T-helper 2 cell treated with Interferon-gamma antibody and Interleukin-4, amounts not matched to agents 5 μg/mL and 100 μg/mL, for 36 hours (primary cell): ENCODE data around the gene PDE1C.

Experiments
- DNase-seq: peaks from one replicate; pipeline ENCODE4 v3.0.0; 2021; ENCODE audit warnings: low spot score
- H3K27ac Mint-ChIP-seq: one replicate; pipeline ENCODE4 v1.8.0; 2021; ENCODE audit warnings: mild to moderate bottlenecking, mixed read lengths
- H3K27me3 Mint-ChIP-seq: one replicate; pipeline ENCODE4 v1.8.0; 2021; ENCODE audit warnings: low read depth, mixed read lengths
- H3K36me3 Mint-ChIP-seq: one replicate; pipeline ENCODE4 v1.8.0; 2021; ENCODE audit warnings: low read depth, mixed read lengths
- H3K4me1 Mint-ChIP-seq: one replicate; pipeline ENCODE4 v1.8.0; 2021; ENCODE audit warnings: low read depth, mixed read lengths
- H3K4me3 Mint-ChIP-seq: one replicate; pipeline ENCODE4 v1.8.0; 2022; ENCODE audit warnings: mild to moderate bottlenecking, moderate library complexity, mixed read lengths
- H3K9me3 Mint-ChIP-seq: one replicate; pipeline ENCODE4 v1.8.0; 2021; ENCODE audit warnings: mixed read lengths

PDE1C gene

DNA sequence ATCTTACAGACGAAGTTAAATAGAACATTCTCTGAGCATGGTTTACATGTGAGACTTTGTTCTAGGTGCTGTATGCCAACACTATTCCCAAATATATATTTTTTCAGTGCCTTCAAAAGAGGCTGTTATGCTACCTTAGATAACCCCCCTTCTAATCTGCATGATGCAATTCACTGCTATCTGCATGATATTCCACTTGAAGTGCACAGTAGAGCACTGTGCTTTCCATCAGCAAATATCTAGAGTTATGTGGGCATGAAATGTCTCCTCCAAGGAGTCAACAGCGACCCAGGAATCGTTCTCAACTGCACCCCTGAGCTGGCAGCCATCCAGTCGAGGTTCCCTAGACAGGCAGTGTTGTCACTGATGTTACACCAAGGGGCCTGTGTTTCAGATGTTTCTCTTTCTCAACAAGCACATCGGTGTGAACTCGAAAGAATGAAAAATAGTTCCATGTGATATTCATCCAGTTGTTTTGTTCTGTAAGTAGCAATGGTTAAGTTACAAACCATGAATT, 88.3 kb downstream of the PDE1C start:
- Mint-ChIP-seq H3K4me3 (no peak overlapping the region), H3K27me3 (no peaks in the 10 kb centered on the region), H3K4me1 (no peaks in the 10 kb centered on the region), H3K9me3 (peaks cover 34% of the 10 kb centered on the region), H3K36me3 (no peaks in the 10 kb centered on the region), H3K27ac (no peak overlapping the region)
- DNase-seq = no peak

DNA sequence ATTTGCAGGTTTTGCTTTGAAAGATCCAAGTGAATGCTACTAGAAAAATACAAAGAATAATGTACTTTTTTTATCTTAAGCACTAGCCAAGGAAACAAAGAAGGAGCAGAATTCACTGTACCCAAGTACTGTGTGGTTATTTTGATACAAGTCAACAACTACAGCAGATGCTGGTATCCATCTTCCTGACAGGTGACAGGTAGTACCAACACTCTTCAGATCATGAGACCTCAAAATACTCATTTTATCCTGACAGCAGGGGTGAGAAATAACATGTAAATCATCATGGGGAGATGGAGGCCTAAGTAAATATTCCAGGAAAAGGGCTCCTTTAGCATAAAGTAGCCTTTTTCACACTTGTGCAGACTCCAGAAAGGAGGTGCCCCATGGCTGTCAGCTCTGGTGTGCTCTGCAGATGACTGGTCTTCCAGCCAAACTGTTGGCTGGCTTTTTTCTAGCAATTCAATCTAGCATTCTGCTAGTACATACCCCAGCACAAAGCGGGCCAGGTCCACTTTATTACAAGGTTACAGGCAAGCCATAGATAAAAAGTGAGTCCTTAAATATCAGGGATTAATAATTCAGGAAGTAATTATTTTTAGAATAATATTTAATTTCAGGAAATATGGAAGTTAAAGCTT, 90.4 kb downstream of the PDE1C start:
- DNase-seq = no peak
- H3K9me3 Mint-ChIP-seq = peaks cover 22% of the 10 kb centered on the region
- H3K27me3 Mint-ChIP-seq = no peaks in the 10 kb centered on the region
- H3K27ac Mint-ChIP-seq = no peak overlapping the region
- H3K4me3 Mint-ChIP-seq = no peak overlapping the region
- H3K4me1 Mint-ChIP-seq = no peaks in the 10 kb centered on the region
- no peaks in the 10 kb centered on the region for H3K36me3 Mint-ChIP-seq

- H3K36me3 Mint-ChIP-seq = no peaks in the 10 kb centered on the region
- no peak for DNase-seq
- peaks cover 7% of the 10 kb centered on the region for H3K9me3 Mint-ChIP-seq
- no peaks in the 10 kb centered on the region for H3K4me1 Mint-ChIP-seq
- no peak overlapping the region for H3K27ac Mint-ChIP-seq
- no peak overlapping the region for H3K4me3 Mint-ChIP-seq
- H3K27me3 Mint-ChIP-seq = no peaks in the 10 kb centered on the region
Observed at GRCh38 chr7:31975546-31975945, 94.7 kb downstream of the PDE1C start.

DNA sequence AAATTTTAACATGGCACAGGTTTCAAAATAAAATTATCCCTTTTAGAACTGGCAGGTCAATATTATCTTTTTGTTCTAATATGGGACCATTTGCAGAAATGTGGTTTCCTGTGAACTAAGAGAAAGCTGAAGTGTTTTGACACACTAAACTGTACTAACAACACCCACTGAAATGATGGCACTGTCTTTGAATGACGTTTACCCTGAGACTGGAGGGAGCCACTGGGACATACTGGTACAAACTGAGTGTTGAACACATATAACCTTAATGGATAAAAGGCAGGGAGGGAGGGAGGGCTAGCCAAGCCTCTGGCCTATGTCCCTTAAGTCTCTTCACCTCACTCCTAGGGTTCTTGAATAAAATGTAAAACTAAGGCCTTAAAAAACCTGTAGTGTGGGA, 95.9 kb downstream of the PDE1C start:
- Mint-ChIP-seq H3K27me3 (no peaks in the 10 kb centered on the region), H3K9me3 (peaks cover 7% of the 10 kb centered on the region), H3K27ac (no peak overlapping the region), H3K4me1 (no peaks in the 10 kb centered on the region), H3K36me3 (no peaks in the 10 kb centered on the region), H3K4me3 (no peak overlapping the region)
- DNase-seq = no peak

DNA sequence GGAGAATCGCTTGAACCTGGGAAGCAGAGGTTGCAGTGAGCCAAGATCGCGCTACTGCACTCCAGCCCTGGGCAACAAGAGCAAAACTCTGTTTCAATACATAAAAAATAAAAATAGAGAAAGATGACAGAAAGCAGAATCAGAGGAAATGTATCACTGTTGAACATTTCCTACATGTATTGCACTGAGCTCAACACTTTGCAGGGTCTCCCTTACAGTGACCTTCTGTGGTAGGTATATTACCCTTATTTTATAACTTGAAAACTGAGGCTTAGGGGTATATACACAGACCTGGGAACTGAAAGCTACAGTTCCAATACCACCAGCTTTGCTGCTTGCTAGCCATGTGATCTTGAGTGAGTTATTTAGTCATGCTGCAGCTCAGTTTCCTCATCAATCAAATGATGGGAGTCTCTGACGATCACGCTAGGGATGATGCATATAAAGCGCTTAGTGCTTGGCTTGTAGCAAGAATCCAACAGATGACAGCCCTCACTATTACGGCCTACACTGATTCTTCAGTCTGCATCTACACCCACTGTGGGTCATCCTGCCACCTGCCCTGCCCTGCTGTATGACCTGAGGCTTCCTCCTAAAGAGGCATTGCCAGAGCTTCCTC, 99.0 kb downstream of the PDE1C start:
- peaks cover 2% of the 10 kb centered on the region for H3K9me3 Mint-ChIP-seq
- no peak overlapping the region for H3K4me3 Mint-ChIP-seq
- no peaks in the 10 kb centered on the region for H3K27me3 Mint-ChIP-seq
- H3K27ac Mint-ChIP-seq = no peak overlapping the region
- H3K4me1 Mint-ChIP-seq = no peaks in the 10 kb centered on the region
- no peaks in the 10 kb centered on the region for H3K36me3 Mint-ChIP-seq
- no peak for DNase-seq

DNA sequence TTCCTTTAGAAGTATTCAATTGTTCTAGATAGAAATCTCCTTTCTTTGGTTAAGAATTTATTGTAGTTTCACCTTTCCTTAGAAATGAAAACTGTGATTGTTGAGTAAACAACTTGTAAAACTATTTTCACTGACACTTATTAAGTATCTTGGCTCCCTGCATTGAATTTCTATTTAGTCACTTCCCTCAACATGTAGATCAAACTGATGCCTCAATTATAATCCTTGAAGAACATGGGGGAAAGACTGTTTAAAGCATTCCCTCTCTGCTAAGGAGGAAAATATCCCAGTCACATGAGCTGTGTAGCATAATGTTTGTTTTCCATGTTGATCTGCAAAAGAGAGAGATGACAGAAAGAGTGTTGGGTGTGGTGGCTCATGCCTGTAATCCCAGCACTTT, 99.7 kb downstream of the PDE1C start:
- DNase-seq = no peak
- Mint-ChIP-seq H3K4me1 (no peaks in the 10 kb centered on the region), H3K36me3 (no peaks in the 10 kb centered on the region), H3K27ac (no peak overlapping the region), H3K9me3 (peaks cover under 1% of the 10 kb centered on the region), H3K27me3 (no peaks in the 10 kb centered on the region), H3K4me3 (no peak overlapping the region)

DNA sequence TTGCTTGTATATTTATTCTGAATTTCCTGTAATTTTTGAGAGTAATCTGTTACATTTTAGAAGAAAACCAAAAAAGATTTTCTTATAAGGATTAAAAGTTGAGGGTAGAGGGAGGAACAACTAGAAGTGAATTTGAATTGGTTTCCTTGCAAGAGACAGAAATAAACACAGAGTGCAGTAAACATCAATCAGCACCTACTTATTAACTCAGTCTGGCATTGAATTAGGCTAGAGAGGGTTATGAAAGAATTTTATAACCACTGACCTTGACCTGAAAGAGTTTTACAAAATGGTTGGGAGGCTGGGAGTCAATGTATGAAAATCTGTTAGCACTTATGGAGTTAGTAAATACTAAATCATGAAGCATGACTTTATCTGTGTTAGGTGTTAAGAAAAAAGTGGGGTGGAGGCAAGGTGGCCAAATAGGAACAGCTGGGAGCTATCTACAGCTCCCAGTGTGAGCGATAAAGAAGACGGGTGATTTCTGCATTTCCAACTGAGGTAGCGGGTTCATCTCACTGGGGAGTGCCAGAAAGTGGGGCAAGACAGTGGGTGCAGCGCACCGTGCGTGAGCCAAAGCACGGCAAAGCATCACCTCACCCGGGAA, 106.5 kb downstream of the PDE1C start:
- no peaks in the 10 kb centered on the region for H3K27me3 Mint-ChIP-seq
- peaks cover 12% of the 10 kb centered on the region for H3K9me3 Mint-ChIP-seq
- H3K27ac Mint-ChIP-seq = no peak overlapping the region
- no peaks in the 10 kb centered on the region for H3K36me3 Mint-ChIP-seq
- DNase-seq = no peak
- H3K4me3 Mint-ChIP-seq = no peak overlapping the region
- H3K4me1 Mint-ChIP-seq = no peaks in the 10 kb centered on the region

DNA sequence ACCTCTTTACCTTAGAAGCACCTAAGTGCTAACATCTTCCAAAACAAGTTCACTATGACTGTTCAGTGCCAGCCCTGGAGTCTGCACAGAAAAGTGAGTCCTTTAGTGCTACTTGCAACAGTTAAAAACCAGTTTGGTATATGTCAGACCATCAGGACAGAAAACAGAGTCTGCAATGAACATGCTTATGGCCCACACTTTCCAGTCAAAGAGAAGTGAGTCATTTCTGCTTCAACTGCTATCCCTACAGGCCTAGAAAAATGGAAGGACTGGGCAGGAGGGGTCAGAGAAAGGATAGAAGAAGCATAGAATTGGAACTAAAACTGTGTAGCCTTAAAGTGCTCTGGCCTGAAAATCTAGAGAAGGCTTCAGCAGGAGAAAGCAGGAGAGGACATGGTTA, 108.0 kb downstream of the PDE1C start:
- Mint-ChIP-seq H3K4me3 (no peak overlapping the region), H3K4me1 (no peaks in the 10 kb centered on the region)

DNA sequence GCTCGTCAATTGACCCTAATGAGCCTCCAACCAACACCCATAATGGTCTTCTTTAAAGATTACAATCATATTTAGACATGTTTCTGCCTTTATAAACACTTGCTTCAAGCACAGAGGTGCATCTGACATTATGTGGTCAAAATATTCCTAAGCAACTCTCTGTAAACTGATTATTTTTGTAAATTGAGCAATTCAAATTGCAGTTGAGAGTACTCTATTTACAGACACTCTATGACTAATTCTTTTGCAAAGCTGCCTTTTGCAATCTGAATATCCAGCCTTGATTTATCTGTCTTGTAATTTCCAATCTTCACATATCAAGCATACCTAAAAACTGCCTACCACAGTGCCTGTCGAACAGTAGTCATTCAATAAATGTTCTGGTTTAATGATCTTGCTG, 112.0 kb downstream of the PDE1C start:
- no peaks in the 10 kb centered on the region for H3K9me3 Mint-ChIP-seq
- no peaks in the 10 kb centered on the region for H3K4me1 Mint-ChIP-seq
- no peak overlapping the region for H3K27ac Mint-ChIP-seq
- no peaks in the 10 kb centered on the region for H3K27me3 Mint-ChIP-seq
- DNase-seq = no peak
- no peak overlapping the region for H3K4me3 Mint-ChIP-seq
- no peaks in the 10 kb centered on the region for H3K36me3 Mint-ChIP-seq

More for the DNA sequence above, 108.0 kb downstream of the PDE1C start:
- DNase-seq = no peak
- no peak overlapping the region for H3K27ac Mint-ChIP-seq
- H3K36me3 Mint-ChIP-seq = no peaks in the 10 kb centered on the region
- no peaks in the 10 kb centered on the region for H3K27me3 Mint-ChIP-seq
- H3K9me3 Mint-ChIP-seq = peaks cover 12% of the 10 kb centered on the region

DNA sequence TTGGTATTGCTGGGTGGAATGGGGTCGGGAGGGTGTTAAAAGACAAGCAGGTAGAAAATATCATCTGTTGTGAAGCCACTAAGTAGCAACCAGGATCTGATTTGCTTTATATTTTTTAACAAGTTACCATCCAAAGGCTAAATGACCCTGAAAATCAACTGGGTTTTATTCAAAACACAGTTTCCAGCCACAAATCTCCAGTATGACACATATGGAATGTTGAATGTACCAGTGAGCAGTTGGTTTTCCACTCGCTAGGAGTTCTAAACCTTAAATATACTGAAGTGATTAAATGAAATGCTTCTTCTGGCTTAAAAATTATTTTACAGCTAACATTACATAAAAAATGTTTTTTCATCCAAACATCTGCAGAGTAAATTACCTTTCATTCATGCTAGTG, 112.5 kb downstream of the PDE1C start:
- H3K9me3 Mint-ChIP-seq = no peaks in the 10 kb centered on the region
- no peaks in the 10 kb centered on the region for H3K4me1 Mint-ChIP-seq
- no peaks in the 10 kb centered on the region for H3K27me3 Mint-ChIP-seq
- H3K36me3 Mint-ChIP-seq = no peaks in the 10 kb centered on the region
- no peak for DNase-seq
- no peak overlapping the region for H3K4me3 Mint-ChIP-seq
- no peak overlapping the region for H3K27ac Mint-ChIP-seq

DNA sequence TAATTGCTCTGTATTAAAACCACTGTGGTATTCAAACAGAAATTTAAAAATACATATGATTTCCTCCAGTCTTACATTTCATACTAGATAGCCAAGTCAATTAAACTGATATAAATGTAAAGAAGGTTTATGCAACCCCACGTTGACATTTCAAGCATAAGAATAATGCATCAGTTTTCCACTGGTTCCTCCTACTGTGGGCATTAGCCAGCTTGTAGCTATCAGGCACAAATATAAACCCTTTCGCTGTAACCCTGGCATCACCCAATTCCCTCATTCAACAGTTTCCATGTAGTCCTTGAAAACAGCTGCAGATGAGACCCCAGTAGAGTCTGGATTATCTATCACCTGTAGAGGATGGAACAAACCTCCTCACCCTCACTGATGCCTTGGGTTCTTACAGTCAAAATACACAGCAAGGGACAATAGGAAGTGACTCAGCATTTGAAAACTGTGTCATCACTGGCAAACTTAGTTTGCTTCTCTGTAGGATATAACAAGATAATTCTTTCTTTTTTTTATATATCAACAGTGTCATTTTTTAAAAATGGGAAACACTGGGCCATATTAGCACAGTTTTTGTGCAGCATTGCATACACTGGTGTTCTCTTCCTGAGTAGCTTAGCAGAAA, 113.0 kb downstream of the PDE1C start:
- Mint-ChIP-seq H3K4me3 (no peak overlapping the region), H3K36me3 (no peaks in the 10 kb centered on the region), H3K4me1 (no peaks in the 10 kb centered on the region), H3K27ac (no peak overlapping the region), H3K9me3 (no peaks in the 10 kb centered on the region), H3K27me3 (no peaks in the 10 kb centered on the region)
- no peak for DNase-seq

GRCh38 chr7:31955641-31956040, 114.6 kb downstream of the PDE1C start:
- Mint-ChIP-seq H3K27me3 (no peaks in the 10 kb centered on the region), H3K9me3 (no peaks in the 10 kb centered on the region), H3K27ac (no peak overlapping the region), H3K4me3 (no peak overlapping the region), H3K36me3 (no peaks in the 10 kb centered on the region), H3K4me1 (no peaks in the 10 kb centered on the region)
- DNase-seq = no peak

DNA sequence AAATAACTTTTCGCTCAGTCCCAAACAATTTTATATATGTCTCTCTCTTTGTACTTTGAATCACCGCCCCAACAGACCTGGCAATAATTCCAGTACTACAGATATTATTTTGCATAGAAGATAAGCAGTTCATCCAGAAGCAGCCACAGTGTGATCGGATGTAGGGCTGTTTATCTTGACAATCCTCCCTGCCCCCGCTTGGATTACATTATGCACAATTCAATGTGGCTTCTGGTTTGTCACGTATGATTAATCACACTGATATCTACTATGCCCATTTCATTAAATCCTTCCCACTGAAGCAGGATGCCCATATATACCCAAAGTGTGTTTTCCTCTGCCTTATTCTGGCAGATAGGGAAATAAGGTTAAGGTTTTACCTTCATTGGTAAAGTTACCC, 115.2 kb downstream of the PDE1C start:
- Mint-ChIP-seq H3K9me3 (no peaks in the 10 kb centered on the region), H3K36me3 (no peaks in the 10 kb centered on the region), H3K27me3 (no peaks in the 10 kb centered on the region), H3K4me3 (no peak overlapping the region), H3K27ac (no peak overlapping the region), H3K4me1 (peaks cover 2% of the 10 kb centered on the region)
- DNase-seq = no peak

GRCh38 chr7:31954500-31954899, 115.7 kb downstream of the PDE1C start:
- Mint-ChIP-seq H3K27ac (no peak overlapping the region), H3K27me3 (no peaks in the 10 kb centered on the region), H3K4me3 (no peak overlapping the region), H3K4me1 (peaks cover 2% of the 10 kb centered on the region), H3K36me3 (no peaks in the 10 kb centered on the region), H3K9me3 (no peaks in the 10 kb centered on the region)
- no peak for DNase-seq
